ENCODE measurements around the gene THSD4. TPM values are rescaled to one million over a fixed set of nuclear protein-coding genes. Genes with fewer than 3 reads are reported as not detected.

Gene THSD4
- total RNA-seq, 2 experiments from 2014 or later = not detected

- Histone ChIP-seq H3K4me3 (ENCODE audit: low read depth, low read length, poor library complexity, severe bottlenecking) (no peak overlapping the region), H3K9me3 (ENCODE audit: low read length) (no peaks in the 10 kb centered on the region), H3K4me1 (ENCODE audit: insufficient read depth, low read length, poor library complexity, severe bottlenecking) (no peaks in the 10 kb centered on the region), H3K9me2 (ENCODE audit: insufficient read depth, low read length) (no peaks in the 10 kb centered on the region), H3K4me2 (ENCODE audit: low read length) (no peak overlapping the region), H3K79me2 (ENCODE audit: insufficient read depth, low read depth, low read length) (no peaks in the 10 kb centered on the region), H3K36me3 (ENCODE audit: insufficient read depth, low read length) (no peaks in the 10 kb centered on the region), H4K20me1 (ENCODE audit: insufficient read depth, low read length) (no peaks in the 10 kb centered on the region), H3K27ac (ENCODE audit: low read depth, low read length, poor library complexity, severe bottlenecking) (no peak overlapping the region), H2AFZ (ENCODE audit: low read length) (no peak overlapping the region)
- BruUV-seq (replicated peaks) = no TSS peak
- DNase-seq (ENCODE audit: low spot score) = no peak
- TF ChIP-seq CTCF (conservative IDR thresholded peaks at IDR 0.05; ENCODE audit: low read length) (no peak), EZH2phosphoT487 (IDR thresholded peaks at IDR 0.05; ENCODE audit: borderline replicate concordance, low read depth, low read length) (no peak)
- ChIA-PET POLR2A (no interaction called here), CTCF (ENCODE audit: unreplicated experiment) (no interaction called here)
- intact Hi-C loops (cut with micrococcal nuclease; ENCODE audit: unreplicated experiment) = no loop called here
These were observed 215.4 kb downstream of the THSD4 start for GRCh38 chr15:71330638-71331162.

GRCh38 chr15:71331173-71331572, 215.9 kb downstream of the THSD4 start:
- Histone ChIP-seq H3K4me1 (ENCODE audit: insufficient read depth, low read length, poor library complexity, severe bottlenecking) (no peaks in the 10 kb centered on the region), H4K20me1 (ENCODE audit: insufficient read depth, low read length) (no peaks in the 10 kb centered on the region), H3K9me3 (ENCODE audit: low read length) (no peaks in the 10 kb centered on the region), H3K4me3 (ENCODE audit: low read depth, low read length, poor library complexity, severe bottlenecking) (no peak overlapping the region), H3K79me2 (ENCODE audit: insufficient read depth, low read depth, low read length) (no peaks in the 10 kb centered on the region), H3K27ac (ENCODE audit: low read depth, low read length, poor library complexity, severe bottlenecking) (no peak overlapping the region), H2AFZ (ENCODE audit: low read length) (no peak overlapping the region), H3K4me2 (ENCODE audit: low read length) (no peak overlapping the region), H3K9me2 (ENCODE audit: insufficient read depth, low read length) (no peaks in the 10 kb centered on the region), H3K36me3 (ENCODE audit: insufficient read depth, low read length) (no peaks in the 10 kb centered on the region)
- POLR2A ChIA-PET = no interaction called here
- no peak for DNase-seq (ENCODE audit: low spot score)
- intact Hi-C loops (cut with micrococcal nuclease; ENCODE audit: unreplicated experiment) = no loop called here
- CTCF ChIA-PET (ENCODE audit: unreplicated experiment) = no interaction called here
- BruUV-seq (replicated peaks) = no TSS peak
- no peak for TF ChIP-seq EZH2phosphoT487 (IDR thresholded peaks at IDR 0.05; ENCODE audit: borderline replicate concordance, low read depth, low read length)
- TF ChIP-seq CTCF (conservative IDR thresholded peaks at IDR 0.05; ENCODE audit: low read length) = no peak

- H3K27ac ChIP-seq (ENCODE audit: low read depth, low read length, poor library complexity, severe bottlenecking) = no peak overlapping the region
- intact Hi-C loops (cut with micrococcal nuclease; ENCODE audit: unreplicated experiment) = no loop called here
- DNase-seq (ENCODE audit: low spot score) = no peak
- no peak for TF ChIP-seq EZH2phosphoT487 (IDR thresholded peaks at IDR 0.05; ENCODE audit: borderline replicate concordance, low read depth, low read length)
- TF ChIP-seq CTCF (conservative IDR thresholded peaks at IDR 0.05; ENCODE audit: low read length) = no peak
- no peaks in the 10 kb centered on the region for H4K20me1 ChIP-seq (ENCODE audit: insufficient read depth, low read length)
- H2AFZ ChIP-seq (ENCODE audit: low read length) = no peak overlapping the region
- no TSS peak for BruUV-seq (replicated peaks)
- POLR2A ChIA-PET = interaction anchor here (0.5 to 0.9 kb wide), 4 partner anchors 13 to 730 kb away, joined by 3 read pairs; no protein-coding TSS in a partner anchor
- no peak overlapping the region for H3K4me3 ChIP-seq (ENCODE audit: low read depth, low read length, poor library complexity, severe bottlenecking)
- CTCF ChIA-PET (ENCODE audit: unreplicated experiment) = no interaction called here
- no peaks in the 10 kb centered on the region for H3K9me3 ChIP-seq (ENCODE audit: low read length)
- H3K79me2 ChIP-seq (ENCODE audit: insufficient read depth, low read depth, low read length) = no peaks in the 10 kb centered on the region
- H3K36me3 ChIP-seq (ENCODE audit: insufficient read depth, low read length) = no peaks in the 10 kb centered on the region
- H3K4me1 ChIP-seq (ENCODE audit: insufficient read depth, low read length, poor library complexity, severe bottlenecking) = no peaks in the 10 kb centered on the region
- no peak overlapping the region for H3K4me2 ChIP-seq (ENCODE audit: low read length)
- H3K9me2 ChIP-seq (ENCODE audit: insufficient read depth, low read length) = no peaks in the 10 kb centered on the region
These were observed 217.2 kb downstream of the THSD4 start for GRCh38 chr15:71332431-71333004.
